Fibroblast of lung (primary cell): Measurements from ENCODE around the gene SEC14L5. TPM values are rescaled to one million over a fixed set of nuclear protein-coding genes. Genes with fewer than 3 reads are reported as not detected.
"Not testable (repeated sequence)": the region's sequence is repeated elsewhere in the genome, so short reads cannot be mapped to it uniquely, and the experiment has no call there.

Source experiments
- DNase-seq, 2 donors: peaks; one replicate each; pipeline versions ENCODE4 v3.0.0 to v3.0.0-alpha.2; 2010; ENCODE audit warnings: low read depth in 2 of 2
- H2AFZ ChIP-seq: 2 replicates; pipeline ENCODE4 v1.5.1; 2012; ENCODE audit warnings: low read length, control low read depth, inconsistent platforms
- H3K27ac ChIP-seq: 2 replicates; pipeline ENCODE4 v1.5.1; 2011; ENCODE audit warnings: low read length, control low read depth; ENCODE audit not compliant: insufficient read depth
- H3K27me3 ChIP-seq: 2 replicates; pipeline ENCODE4 v1.5.1; 2011; ENCODE audit warnings: mild to moderate bottlenecking, low read length; ENCODE audit not compliant: control insufficient read depth, insufficient read depth
- H3K36me3 ChIP-seq: 2 replicates; pipeline ENCODE4 v1.5.1; 2011; ENCODE audit warnings: low read length; ENCODE audit not compliant: control insufficient read depth, insufficient read depth
- H3K4me1 ChIP-seq: 2 replicates; pipeline ENCODE4 v1.5.1; 2011; ENCODE audit warnings: low read length; ENCODE audit not compliant: control insufficient read depth, insufficient read depth; ENCODE audit errors: extremely low read depth
- H3K4me2 ChIP-seq: 2 replicates; pipeline ENCODE4 v1.5.1; 2011; ENCODE audit warnings: low read length, control low read depth; ENCODE audit not compliant: insufficient read depth; ENCODE audit errors: extremely low read depth
- H3K4me3 ChIP-seq, 4 experiments: fragments of 200-600 bp in 1 of 4; sonication (generic) in 1 of 4; replicated peaks in 1 of 4; 2 replicates each; pipeline ENCODE4 v1.5.1; 2011 to 2016; ENCODE audit warnings: low read length in 4 of 4, low read depth in 3 of 4, mild to moderate bottlenecking in 3 of 4, control low read depth in 2 of 4, inconsistent platforms in 1 of 4, mixed read lengths in 1 of 4; ENCODE audit not compliant: insufficient read depth in 1 of 4; ENCODE audit errors: control extremely low read depth in 1 of 4
- H3K79me2 ChIP-seq: 2 replicates; pipeline ENCODE4 v1.5.1; 2012; ENCODE audit warnings: mild to moderate bottlenecking, low read length, inconsistent platforms; ENCODE audit not compliant: control insufficient read depth, insufficient read depth
- H3K9ac ChIP-seq: 2 replicates; pipeline ENCODE4 v1.5.1; 2011; ENCODE audit warnings: mild to moderate bottlenecking, low read length, control low read depth; ENCODE audit not compliant: insufficient read depth
- H3K9me3 ChIP-seq: 2 replicates; pipeline ENCODE4 v1.5.1; 2012; ENCODE audit warnings: low read depth, low read length; ENCODE audit not compliant: control insufficient read depth, insufficient read depth
- H4K20me1 ChIP-seq: 2 replicates; pipeline ENCODE4 v1.5.1; 2011; ENCODE audit warnings: low read length; ENCODE audit not compliant: control insufficient read depth, insufficient read depth; ENCODE audit errors: extremely low read depth
- EZH2 ChIP-seq: IDR thresholded peaks from 2 replicates; pipeline ENCODE4 v1.5.1; 2012; ENCODE audit warnings: low read length, control low read depth, mild to moderate bottlenecking; ENCODE audit errors: missing control alignments
- polyA plus RNA-seq, 2 donors: library from polyadenylated mRNA; depleted of rRNA in 1 of 2; stranded (reverse) in 1 of 2; unstranded in 1 of 2; fragments of >200 nt; gene quantifications; 2 replicates each; pipeline ENCODE4 v1.2.1, GENCODE V29; 2011 to 2012; ENCODE audit warnings: missing spikeins in 1 of 2
- total RNA-seq: library from RNA; depleted of rRNA; stranded (reverse); fragments of >200 nt; gene quantifications from 2 replicates; pipeline ENCODE4 v1.2.1, GENCODE V29; 2014
- TF ChIP-seq, protein P1 (sequence below), 2 donors: IDR thresholded peaks in 1 of 2; conservative IDR thresholded peaks in 1 of 2; 1 replicate in 1 of 2; 2 replicates in 1 of 2; pipeline ENCODE4 v1.5.1; 2011 to 2012; ENCODE audit warnings: low read length in 2 of 2, control low read depth in 1 of 2, inconsistent platforms in 1 of 2, low read depth in 1 of 2, mild to moderate bottlenecking in 1 of 2

The SEC14L5 gene
- total and polyA plus RNA-seq, 2 donors (not counting 1 experiment from before 2014, with no cell fraction given): 0.05 to 0.99 TPM

DNA sequence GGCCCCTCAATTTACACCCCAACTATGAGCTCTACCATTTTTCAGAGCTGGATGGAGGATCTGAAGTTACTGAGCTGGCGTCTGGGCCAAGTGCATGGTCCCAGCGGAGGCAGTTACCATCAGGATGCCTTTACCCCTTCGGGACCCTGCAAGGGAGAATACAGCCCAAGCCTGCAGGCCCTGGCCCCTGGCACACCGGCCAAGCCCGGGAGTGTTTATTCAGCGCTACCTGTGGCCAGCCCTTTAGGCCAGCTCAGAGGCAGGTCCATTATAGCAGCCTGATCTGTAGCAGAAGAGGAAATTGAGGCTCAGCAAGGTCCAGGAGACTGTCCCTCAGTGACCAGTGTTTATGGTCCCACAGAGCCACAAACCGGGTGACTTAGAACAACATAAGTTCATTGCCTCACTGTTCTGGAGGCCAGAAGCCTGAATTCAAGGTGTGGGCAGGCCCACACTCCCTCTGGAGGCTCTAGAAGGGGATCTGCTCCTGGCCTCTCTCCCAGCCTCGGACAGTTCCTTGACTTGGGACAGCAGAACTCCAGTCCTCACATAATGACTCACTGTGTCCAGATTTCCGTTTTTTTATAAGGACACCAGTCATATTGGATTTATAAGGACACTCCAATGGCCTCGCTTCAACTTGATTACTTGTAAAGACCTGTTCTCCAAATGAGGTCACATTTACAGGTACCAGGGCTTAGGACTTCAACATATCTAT, 8.8 kb downstream of the SEC14L5 start:
- no peak overlapping the region for H2AFZ ChIP-seq
- H3K36me3 ChIP-seq: no peaks in the 10 kb centered on the region
- TF ChIP-seq, protein P1, sequence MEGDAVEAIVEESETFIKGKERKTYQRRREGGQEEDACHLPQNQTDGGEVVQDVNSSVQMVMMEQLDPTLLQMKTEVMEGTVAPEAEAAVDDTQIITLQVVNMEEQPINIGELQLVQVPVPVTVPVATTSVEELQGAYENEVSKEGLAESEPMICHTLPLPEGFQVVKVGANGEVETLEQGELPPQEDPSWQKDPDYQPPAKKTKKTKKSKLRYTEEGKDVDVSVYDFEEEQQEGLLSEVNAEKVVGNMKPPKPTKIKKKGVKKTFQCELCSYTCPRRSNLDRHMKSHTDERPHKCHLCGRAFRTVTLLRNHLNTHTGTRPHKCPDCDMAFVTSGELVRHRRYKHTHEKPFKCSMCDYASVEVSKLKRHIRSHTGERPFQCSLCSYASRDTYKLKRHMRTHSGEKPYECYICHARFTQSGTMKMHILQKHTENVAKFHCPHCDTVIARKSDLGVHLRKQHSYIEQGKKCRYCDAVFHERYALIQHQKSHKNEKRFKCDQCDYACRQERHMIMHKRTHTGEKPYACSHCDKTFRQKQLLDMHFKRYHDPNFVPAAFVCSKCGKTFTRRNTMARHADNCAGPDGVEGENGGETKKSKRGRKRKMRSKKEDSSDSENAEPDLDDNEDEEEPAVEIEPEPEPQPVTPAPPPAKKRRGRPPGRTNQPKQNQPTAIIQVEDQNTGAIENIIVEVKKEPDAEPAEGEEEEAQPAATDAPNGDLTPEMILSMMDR (conservative IDR thresholded peaks at IDR 0.05 in 1 of 2, IDR thresholded peaks at IDR 0.05 in 1 of 2; ENCODE audit: low read depth in 1 of 2, low read length in 2 of 2): no peak
- TF ChIP-seq EZH2: no peak
- no peak overlapping the region for H3K27ac ChIP-seq
- no peaks in the 10 kb centered on the region for H3K79me2 ChIP-seq
- no peak overlapping the region for H3K9ac ChIP-seq
- no peaks in the 10 kb centered on the region for H3K27me3 ChIP-seq
- no peaks in the 10 kb centered on the region for H4K20me1 ChIP-seq
- no peak for DNase-seq
- no peak overlapping the region for H3K4me3 ChIP-seq
- no peak overlapping the region for H3K4me2 ChIP-seq
- no peaks in the 10 kb centered on the region for H3K4me1 ChIP-seq
- H3K9me3 ChIP-seq: no peaks in the 10 kb centered on the region

DNA sequence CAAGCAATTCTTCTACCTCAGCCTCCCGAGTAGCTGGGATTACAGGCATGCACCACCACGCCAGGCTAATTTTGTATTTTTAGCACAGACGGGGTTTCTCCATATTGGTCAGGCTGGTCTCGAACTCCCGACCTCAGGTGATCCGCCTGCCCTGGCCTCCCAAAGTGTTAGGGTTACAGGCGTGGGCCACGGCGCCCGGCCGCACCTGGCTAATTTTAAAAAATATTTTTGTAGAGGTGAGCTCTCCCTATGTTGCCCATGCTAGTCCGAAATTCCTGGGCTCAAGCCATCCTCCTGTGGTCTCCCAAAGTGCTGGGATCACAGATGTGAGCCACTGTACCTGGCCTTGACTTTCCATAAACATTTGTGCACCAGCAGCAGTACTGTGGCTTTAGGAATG, 10.1 kb downstream of the SEC14L5 start:
- H3K36me3 ChIP-seq, H3K4me2 ChIP-seq, H2AFZ ChIP-seq, H3K9ac ChIP-seq, H3K27ac ChIP-seq, H3K79me2 ChIP-seq, H3K9me3 ChIP-seq, H3K4me3 ChIP-seq, DNase-seq, H3K27me3 ChIP-seq, H4K20me1 ChIP-seq, H3K4me1 ChIP-seq: not testable (repeated sequence)

DNA sequence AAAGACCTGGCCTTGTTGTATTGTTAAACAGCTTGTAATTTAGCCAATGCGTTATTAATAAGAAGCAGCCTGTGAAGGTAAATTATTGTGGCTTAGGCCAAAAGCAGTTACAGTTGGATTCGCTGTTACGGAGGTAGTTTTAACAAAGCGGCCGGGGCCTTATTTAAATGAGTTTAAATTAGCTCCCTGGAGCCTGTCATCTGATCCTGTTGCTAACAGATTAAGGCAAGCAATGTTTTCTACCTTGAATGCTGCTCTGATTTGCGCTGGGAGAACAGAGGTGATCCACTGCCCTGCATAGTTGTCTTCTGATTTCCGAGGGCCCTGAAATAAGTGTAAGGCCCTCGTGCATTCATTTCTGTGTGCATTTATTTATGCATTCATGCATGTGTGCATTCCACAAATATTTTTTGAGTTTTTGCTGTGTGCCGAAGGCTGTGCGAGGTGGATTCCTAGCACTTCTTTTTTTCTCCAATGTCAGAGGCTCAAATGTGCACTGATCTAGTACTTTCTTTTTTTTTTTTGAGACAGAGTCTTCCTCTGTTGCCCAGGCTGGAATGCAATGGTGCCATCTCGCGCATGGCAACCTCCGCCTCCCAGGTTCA, 10.9 kb downstream of the SEC14L5 start:
- Histone ChIP-seq H2AFZ (no peak overlapping the region), H3K4me1 (no peaks in the 10 kb centered on the region), H3K27me3 (no peaks in the 10 kb centered on the region), H3K79me2 (no peaks in the 10 kb centered on the region), H3K9me3 (no peaks in the 10 kb centered on the region), H4K20me1 (no peaks in the 10 kb centered on the region), H3K27ac (no peak overlapping the region), H3K36me3 (no peaks in the 10 kb centered on the region), H3K9ac (no peak overlapping the region), H3K4me3 (no peak overlapping the region), H3K4me2 (no peak overlapping the region)
- TF ChIP-seq, protein P1 (conservative IDR thresholded peaks at IDR 0.05 in 1 of 2, IDR thresholded peaks at IDR 0.05 in 1 of 2; ENCODE audit: low read depth in 1 of 2, low read length in 2 of 2): no peak
- no peak for TF ChIP-seq EZH2
- DNase-seq: no peak
